ENCODE data around the gene ZNHIT3. TPM values are rescaled to one million over a fixed set of nuclear protein-coding genes. Genes with fewer than 3 reads are reported as not detected.

ZNHIT3 gene
- total and polyA plus RNA-seq, 2 of the 4 experiments (the other 2 are of a cell fraction) = 27.8 to 52.3 TPM

DNA sequence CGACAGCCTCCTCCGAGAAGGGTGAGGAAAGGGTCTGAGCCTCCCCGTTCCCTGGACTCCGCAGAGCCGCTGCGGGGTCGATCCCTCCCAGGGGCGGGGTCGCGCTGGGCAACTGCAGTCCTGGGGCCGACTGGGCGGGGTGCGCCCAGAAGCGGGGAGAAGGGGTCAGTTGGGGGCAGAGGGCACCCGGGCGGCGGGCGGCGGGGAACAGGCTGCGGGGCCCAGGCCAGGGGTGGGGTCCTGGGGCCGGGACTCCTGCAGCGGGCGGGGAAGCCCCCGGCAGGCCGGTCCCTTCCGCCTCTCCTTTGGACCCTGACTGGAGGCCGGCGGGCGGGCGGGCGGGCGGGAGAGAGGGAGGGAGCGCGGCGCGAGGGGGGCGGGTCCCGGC, 58.6 kb downstream of the ZNHIT3 start:
- Histone ChIP-seq H3K4me1 (ENCODE audit: control insufficient read depth, insufficient read depth, low read length) (no peaks in the 10 kb centered on the region; the same call in 1 of the 2 replicates), H2BK5ac (ENCODE audit: low read depth, low read length, poor library complexity, severe bottlenecking) (peak overlapping the region; percentile 94), H3K27ac (ENCODE audit: insufficient read depth, low read length) (peak overlapping the region; percentile 98), H4K8ac (ENCODE audit: low read depth in 2 of 2, low read length in 2 of 2) (peak overlapping the region; percentile 77 to 93), H2BK15ac (ENCODE audit: low read depth, low read length) (no peak overlapping the region), H3K18ac (ENCODE audit: low read depth, low read length) (peak overlapping the region; percentile 95), H3K27me3 (ENCODE audit: control insufficient read depth, insufficient read depth, low read length) (no peaks in the 10 kb centered on the region), H2AK9ac (replicated peaks; ENCODE audit: low read depth, low read length, poor library complexity) (peak overlapping the region; percentile 98), H3K36me3 (ENCODE audit: control insufficient read depth, insufficient read depth, low read length) (peaks cover 3% of the 10 kb centered on the region; the same call in 1 of the 2 replicates), H3K56ac (ENCODE audit: extremely low read depth, insufficient read depth, low read length) (peak overlapping the region; percentile 92; the same call in 1 of the 2 replicates), H3K9ac (ENCODE audit: low read depth, low read length) (peak overlapping the region; percentile 96), H3K9me3 (ENCODE audit: control insufficient read depth, insufficient read depth, low read length) (no peaks in the 10 kb centered on the region), H2AFZ (replicated peaks; ENCODE audit: low read length, poor library complexity) (peak overlapping the region; percentile 99), H4K20me1 (ENCODE audit: insufficient read depth, low read length) (peaks cover 46% of the 10 kb centered on the region), H2BK120ac (ENCODE audit: low read depth, low read length) (no peak overlapping the region), H4K5ac (ENCODE audit: low read depth, low read length) (peak overlapping the region; percentile 80), H3K79me1 (ENCODE audit: low read depth in 1 of 2, low read length in 2 of 2) (peaks cover 13 to 31% of the 10 kb centered on the region in 2 experiments; a peak in 3 of 4 replicates), H3K4ac (ENCODE audit: low read depth, low read length) (peak overlapping the region; percentile 98), H3K4me3 (ENCODE audit: insufficient read depth, low read depth, low read length) (peak overlapping the region; percentile 97), H4K91ac (ENCODE audit: insufficient read depth, low read depth, low read length) (peak overlapping the region; percentile 97), H3K4me2 (ENCODE audit: low read depth, low read length) (peak overlapping the region; percentile 67), H3K14ac (replicated peaks; ENCODE audit: low read depth, low read length) (peak overlapping the region; percentile 91), H3K23ac (ENCODE audit: low read depth, low read length) (peak overlapping the region; percentile 91; the same call in 1 of the 2 replicates), H2AK5ac (ENCODE audit: low read depth, low read length) (peak overlapping the region; percentile 88), H2BK20ac (ENCODE audit: low read depth, low read length) (no peak overlapping the region), H3K9me1 (ENCODE audit: insufficient read depth, low read length) (no peaks in the 10 kb centered on the region)
- CTCF ChIA-PET = no interaction called here
- in situ Hi-C loops (cut with MboI; ENCODE audit: low sequenced_read_pairs) (no loop called here), dilution Hi-C loops (cut with HindIII; ENCODE audit: low sequenced_read_pairs, unreplicated experiment) (no loop called here), intact Hi-C loops (cut with micrococcal nuclease) (no loop called here)
- ATAC-seq (ENCODE audit: low read depth) (peak; percentile 52), DNase-seq (no peak)
- POLR2A ChIA-PET (ENCODE audit: unreplicated experiment) = interaction anchor here (0.5 to 0.8 kb wide), 4 partner anchors 23 to 428 kb away, joined by 3 to 9 read pairs (median 4); no protein-coding TSS in a partner anchor
- WGBS, 2 experiments (ENCODE audit: extremely low coverage in 2 of 2, insufficient read length in 1 of 2) = 0% methylated on average over 4 of the region's 38 CpGs; no CpG with 5 or more reads in 1 of the 2 experiments
- BruUV-seq (replicated peaks) = no TSS peak
- TF ChIP-seq RAD21 (IDR thresholded peaks at IDR 0.05; ENCODE audit: low read length) (no peak), POLR2A (IDR thresholded peaks at IDR 0.05; ENCODE audit: low read depth, low read length) (peak; percentile 24; the same call in 1 of the 2 replicates), MXI1 (IDR thresholded peaks at IDR 0.05; ENCODE audit: borderline replicate concordance, low read depth, low read length) (0 out of 2 replicates have a peak, but pooled peaks have one; percentile 3)

Small RNA genes lying within 50 kb of the gene (microRNA-seq; reads per million reads assigned to microRNA genes)
- gene RNA5SP439 (ENCODE audit: insufficient read depth, insufficient read length) = not detected

Small RNA genes lying within 50 kb of the gene (small RNA-seq; reads per million reads assigned to genes)
- 0 reads per million in 5 experiments for gene RNA5SP439

Other genes starting within 250 kb of the ZNHIT3 start
- not detected in 2 replicates for gene TBC1D3I, start 222.1 kb upstream of the ZNHIT3 start, total RNA-seq (2012; rRNA removed)
- 0.07 TPM in 1 of 2 replicates, not detected in the other for gene TBC1D3I, start 222.1 kb upstream of the ZNHIT3 start, polyA plus RNA-seq (2012; rRNA removed)
- gene TBC1D3G, start 162.8 kb upstream of the ZNHIT3 start, total RNA-seq (2012; rRNA removed) = not detected in 2 replicates
- gene TBC1D3G, start 162.8 kb upstream of the ZNHIT3 start, polyA plus RNA-seq (2012; rRNA removed) = not detected in 2 replicates
- gene TBC1D3H, start 98.2 kb upstream of the ZNHIT3 start, total RNA-seq (2012; rRNA removed) = not detected in 2 replicates
- not detected in 2 replicates for gene TBC1D3H, start 98.2 kb upstream of the ZNHIT3 start, polyA plus RNA-seq (2012; rRNA removed)
- gene MYO19, start 48.2 kb downstream of the ZNHIT3 start, total RNA-seq (2012; rRNA removed) = 32.5 and 35.8 TPM in 2 replicates
- 52.3 and 55.6 TPM in 2 replicates for gene MYO19, start 48.2 kb downstream of the ZNHIT3 start, polyA plus RNA-seq (2012; rRNA removed)
- gene PIGW, start 48.3 kb downstream of the ZNHIT3 start, total RNA-seq (2012; rRNA removed) = 4.5 and 6.1 TPM in 2 replicates
- gene PIGW, start 48.3 kb downstream of the ZNHIT3 start, polyA plus RNA-seq (2012; rRNA removed) = 4.8 and 5.5 TPM in 2 replicates
- 40.7 and 44.2 TPM in 2 replicates for gene GGNBP2, start 58.2 kb downstream of the ZNHIT3 start, total RNA-seq (2012; rRNA removed)
- gene GGNBP2, start 58.2 kb downstream of the ZNHIT3 start, polyA plus RNA-seq (2012; rRNA removed) = 47.7 and 56.2 TPM in 2 replicates
- 4.7 and 7.0 TPM in 2 replicates for gene DHRS11, start 105.2 kb downstream of the ZNHIT3 start, total RNA-seq (2012; rRNA removed)
- gene DHRS11, start 105.2 kb downstream of the ZNHIT3 start, polyA plus RNA-seq (2012; rRNA removed) = 14.5 and 14.6 TPM in 2 replicates
- gene MRM1, start 114.9 kb downstream of the ZNHIT3 start, total RNA-seq (2012; rRNA removed) = 2.2 TPM in 2 replicates
- gene MRM1, start 114.9 kb downstream of the ZNHIT3 start, polyA plus RNA-seq (2012; rRNA removed) = 4.3 and 5.3 TPM in 2 replicates

Data from IMR-90 (cell line).